ENCODE measurements around the gene SERAC1. TPM values are rescaled to one million over a fixed set of nuclear protein-coding genes. Genes with fewer than 3 reads are reported as not detected.

SERAC1 gene
- total and polyA plus RNA-seq, 10 of the 15 experiments (the other 5 are each of a cell fraction or from before 2014, with no cell fraction given): 0.76 to 2.9 (median 2.2) TPM

GRCh38 chr6:158191761-158192160 is 23.7 kb upstream of the SERAC1 start:
- in situ Hi-C loops (cut with MboI): no loop called here
- SMC1A ChIA-PET (ENCODE audit: uncharacterized antibody, unreplicated experiment): interaction anchor here (1.5 kb wide), 1 partner anchor 9 kb away, joined by 3 read pairs; no protein-coding TSS in a partner anchor
- Histone ChIP-seq H3K4me3 (no peak overlapping the region), H3K9ac (ENCODE audit: control insufficient read depth, insufficient read depth, low read length) (no peak overlapping the region), H2AFZ (ENCODE audit: control insufficient read depth, low read depth, low read length) (no peak overlapping the region), H3K27ac (ENCODE audit: control insufficient read depth, insufficient read depth) (no peak overlapping the region), H4K20me1 (ENCODE audit: control insufficient read depth, insufficient read depth) (no peaks in the 10 kb centered on the region), H3K27me3 (replicated peaks in 1 of 2; ENCODE audit: control insufficient read depth in 2 of 2, insufficient read depth in 2 of 2, low read length in 1 of 2) (no peaks in the 10 kb centered on the region), H3K79me2 (ENCODE audit: control insufficient read depth, insufficient read depth, low read length) (no peaks in the 10 kb centered on the region), H3K9me3 (replicated peaks; ENCODE audit: control insufficient read depth, insufficient read depth, low read length) (no peaks in the 10 kb centered on the region), H3K4me2 (ENCODE audit: control insufficient read depth, insufficient read depth) (no peak overlapping the region), H3K4me1 (ENCODE audit: control insufficient read depth, insufficient read depth, low read length) (no peaks in the 10 kb centered on the region), H3K36me3 (ENCODE audit: control insufficient read depth in 2 of 2, insufficient read depth in 2 of 2, low read length in 1 of 2) (no peaks in the 10 kb centered on the region; a peak in 1 of 4 replicates)
- RAD21 ChIA-PET (ENCODE audit: unreplicated experiment): no interaction called here
- intact Hi-C loops (cut with micrococcal nuclease; ENCODE audit: unreplicated experiment): no loop called here
- ATAC-seq: no peak
- CTCF ChIA-PET: no interaction called here
- TF ChIP-seq ZNF687 (IDR thresholded peaks at IDR 0.05) (no peak), E4F1 (IDR thresholded peaks at IDR 0.05; ENCODE audit: borderline replicate concordance, partially characterized antibody) (no peak), IKZF1 (conservative IDR thresholded peaks at IDR 0.05) (no peak), PAX5 (IDR thresholded peaks at IDR 0.05; ENCODE audit: borderline replicate concordance, low read depth, low read length) (no peak), GABPA (IDR thresholded peaks at IDR 0.05; ENCODE audit: low read depth) (no peak), PAX8 (IDR thresholded peaks at IDR 0.05) (no peak), ZBED1 (IDR thresholded peaks at IDR 0.05; ENCODE audit: borderline replicate concordance) (no peak)
- no peak for DNase-seq (ENCODE audit: low read depth, low spot score)
- POLR2A ChIA-PET: interaction anchor here (0.6 kb wide), 1 partner anchor 685 kb away, joined by 3 read pairs; no protein-coding TSS in a partner anchor
- 86% methylated on average over 4 of the region's 4 CpGs for WGBS (ENCODE audit: insufficient coverage, insufficient replicate concordance, low lambda C conversion rate, missing lambda C conversion rate)
- no peak for FAIRE-seq
- no TSS peak for BruUV-seq (replicated peaks)

All from GM12878 (cell line).